H1 (cell line): ENCODE measurements around the gene ASB8. TPM values are rescaled to one million over a fixed set of nuclear protein-coding genes. Genes with fewer than 3 reads are reported as not detected.

Experiments
- CTCF ChIA-PET: fragments of 300-600 bp; sonication (Branson Sonifier 250); formaldehyde crosslinking; loops from one replicate; lab custom pipeline; 2021; ENCODE audit not compliant: partially characterized antibody; lab: Charles Lee
- POLR2A ChIA-PET: fragments of 300-600 bp; sonication (Branson Sonifier 250); formaldehyde crosslinking; loops from one replicate; lab custom pipeline; 2021; ENCODE audit warnings: inconsistent platforms; ENCODE audit not compliant: partially characterized antibody; lab: Charles Lee
- DNase-seq, 2 experiments: peaks; one replicate each; pipeline versions ENCODE4 v3.0.0 to v3.0.0-alpha.2; 2010 to 2022; ENCODE audit warnings: low spot score in 2 of 2, low read depth in 1 of 2, mixed read lengths in 1 of 2
- FAIRE-seq: peaks from 2 replicates; lab custom pipeline; 2011; peaks lifted over from hg19 to GRCh38; lab: Jason Lieb, UNC
- H2AFZ ChIP-seq: 2 replicates; pipeline ENCODE4 v1.8.1; 2012; ENCODE audit warnings: low read length, inconsistent platforms
- H2AK5ac ChIP-seq: 2 replicates; pipeline ENCODE4 v1.6.1; 2013; ENCODE audit warnings: low read depth, low read length
- H2BK120ac ChIP-seq: replicated peaks from 2 replicates; pipeline ENCODE3; 2013; ENCODE audit warnings: low read depth, low read length, inconsistent platforms
- H2BK12ac ChIP-seq: 2 replicates; pipeline ENCODE4 v1.6.1; 2013; ENCODE audit warnings: low read depth, low read length
- H2BK15ac ChIP-seq: 2 replicates; pipeline ENCODE4 v1.6.1; 2013; ENCODE audit warnings: low read length
- H2BK20ac ChIP-seq: 2 replicates; pipeline ENCODE4 v1.6.1; 2013; ENCODE audit warnings: low read length
- H2BK5ac ChIP-seq: 2 replicates; pipeline ENCODE4 v1.6.1; 2013; ENCODE audit warnings: low read depth, low read length
- H3K14ac ChIP-seq: 2 replicates; pipeline ENCODE4 v1.6.1; 2013; ENCODE audit warnings: inconsistent platforms; ENCODE audit not compliant: insufficient read length
- H3K18ac ChIP-seq: 2 replicates; pipeline ENCODE4 v1.6.1; 2013; ENCODE audit warnings: low read length; ENCODE audit errors: extremely low read depth
- H3K23ac ChIP-seq: 2 replicates; pipeline ENCODE4 v1.6.1; 2013; ENCODE audit warnings: inconsistent platforms; ENCODE audit not compliant: insufficient read length
- H3K23me2 ChIP-seq: 2 replicates; pipeline ENCODE4 v1.6.1; 2013; ENCODE audit warnings: low read depth, low read length
- H3K27ac ChIP-seq: 2 replicates; pipeline ENCODE4 v1.6.1; 2011; ENCODE audit warnings: low read depth, low read length, inconsistent platforms
- H3K27me3 ChIP-seq, 4 experiments: replicated peaks in 1 of 4; 1 replicate in 1 of 4; 2 replicates in 3 of 4; pipeline versions ENCODE4 v1.6.1 to v1.8.1; 2011 to 2013; ENCODE audit warnings: low read length in 3 of 4, mild to moderate bottlenecking in 3 of 4, inconsistent platforms in 2 of 4, mixed read lengths in 2 of 4, moderate library complexity in 1 of 4; ENCODE audit not compliant: control insufficient read depth in 3 of 4, insufficient read depth in 3 of 4; ENCODE audit errors: extremely low read depth in 1 of 4
- H3K36me3 ChIP-seq, 4 experiments: 2 replicates each; pipeline versions ENCODE4 v1.6.1 to v1.8.1; 2011 to 2013; ENCODE audit warnings: mild to moderate bottlenecking in 4 of 4, low read length in 3 of 4, moderate library complexity in 2 of 4, control low read depth in 1 of 4, inconsistent platforms in 1 of 4; ENCODE audit not compliant: insufficient read depth in 4 of 4, control insufficient read depth in 2 of 4
- H3K4ac ChIP-seq: replicated peaks from 2 replicates; pipeline ENCODE3; 2013; ENCODE audit warnings: low read length, low read depth, mixed read lengths, inconsistent platforms; ENCODE audit not compliant: insufficient read length
- H3K4me1 ChIP-seq, 4 experiments: replicated peaks in 1 of 4; 1 replicate in 1 of 4; 2 replicates in 3 of 4; pipeline versions ENCODE4 v1.6.1 to v1.8.1; 2011 to 2013; ENCODE audit warnings: low read length in 3 of 4, inconsistent platforms in 2 of 4, mixed read lengths in 1 of 4; ENCODE audit not compliant: insufficient read depth in 4 of 4, control insufficient read depth in 3 of 4
- H3K4me2 ChIP-seq, 2 experiments: 2 replicates each; pipeline versions ENCODE4 v1.6.1 to v1.8.1; 2011 to 2013; ENCODE audit warnings: low read depth in 2 of 2, low read length in 2 of 2, control low read depth in 1 of 2, inconsistent platforms in 1 of 2, mild to moderate bottlenecking in 1 of 2; ENCODE audit not compliant: insufficient read depth in 1 of 2
- H3K4me3 ChIP-seq, 4 experiments: fragments of 200-600, 300-600 bp in 1 of 4; sonication (generic), shearing (Covaris generic), sonication (Bioruptor Twin) in 1 of 4; 2 replicates each; pipeline versions ENCODE4 v1.5.1 to v1.8.1; 2011 to 2016; ENCODE audit warnings: low read length in 4 of 4, low read depth in 3 of 4, control low read depth in 2 of 4, inconsistent platforms in 2 of 4, mild to moderate bottlenecking in 2 of 4, mixed read lengths in 1 of 4, moderate library complexity in 1 of 4; ENCODE audit not compliant: insufficient read depth in 2 of 4; ENCODE audit errors: extremely low read depth in 1 of 4
- H3K56ac ChIP-seq: replicated peaks from 2 replicates; pipeline ENCODE3; 2013; ENCODE audit warnings: low read depth, mild to moderate bottlenecking, mixed read lengths, low read length, inconsistent platforms; ENCODE audit not compliant: insufficient read length
- H3K79me1 ChIP-seq: 2 replicates; pipeline ENCODE4 v1.6.1; 2013; ENCODE audit warnings: low read depth, low read length, control low read depth
- H3K79me2 ChIP-seq, 2 experiments: 2 replicates each; pipeline versions ENCODE4 v1.6.1 to v1.8.1; 2012 to 2013; ENCODE audit warnings: low read length in 2 of 2, mild to moderate bottlenecking in 2 of 2, inconsistent platforms in 1 of 2; ENCODE audit not compliant: insufficient read depth in 2 of 2, control insufficient read depth in 1 of 2
- H3K9ac ChIP-seq, 4 experiments: replicated peaks in 1 of 4; 1 replicate in 1 of 4; 2 replicates in 3 of 4; pipeline versions ENCODE4 v1.6.1 to v1.8.1; 2011 to 2013; ENCODE audit warnings: low read depth in 3 of 4, low read length in 3 of 4, control low read depth in 2 of 4, mild to moderate bottlenecking in 2 of 4, moderate library complexity in 2 of 4, inconsistent platforms in 1 of 4; ENCODE audit errors: extremely low read depth in 1 of 4
- H3K9me3 ChIP-seq, 2 experiments: 2 replicates each; pipeline versions ENCODE4 v1.6.1 to v1.8.1; 2012 to 2013; ENCODE audit warnings: mild to moderate bottlenecking in 2 of 2, moderate library complexity in 2 of 2, control low read depth in 1 of 2, inconsistent platforms in 1 of 2, low read depth in 1 of 2, low read length in 1 of 2, mixed read lengths in 1 of 2; ENCODE audit not compliant: insufficient read depth in 2 of 2
- H4K20me1 ChIP-seq, 2 experiments: replicated peaks in 1 of 2; 2 replicates each; pipeline versions ENCODE3 to v1.8.1; 2011 to 2013; ENCODE audit warnings: inconsistent platforms in 2 of 2, low read length in 2 of 2, mild to moderate bottlenecking in 1 of 2; ENCODE audit not compliant: insufficient read depth in 2 of 2, control insufficient read depth in 1 of 2
- H4K5ac ChIP-seq: 2 replicates; pipeline ENCODE4 v1.6.1; 2013; ENCODE audit warnings: low read length, low read depth, mixed read lengths, inconsistent platforms; ENCODE audit not compliant: insufficient read length
- H4K8ac ChIP-seq: 2 replicates; pipeline ENCODE4 v1.8.0; 2013; ENCODE audit warnings: mild to moderate bottlenecking, moderate library complexity, low read length, inconsistent platforms; ENCODE audit not compliant: insufficient read depth; ENCODE audit errors: extremely low read depth
- H4K91ac ChIP-seq: replicated peaks from 2 replicates; pipeline ENCODE3; 2013; ENCODE audit warnings: low read length, mixed read lengths, inconsistent platforms; ENCODE audit not compliant: insufficient read length
- ASH2L ChIP-seq: fragments of 200-600, 300-600 bp; sonication (generic); IDR thresholded peaks from one replicate; pipeline ENCODE4 v1.7.1; 2017; ENCODE audit warnings: low read length
- E2F6 ChIP-seq: IDR thresholded peaks from 2 replicates; pipeline ENCODE4 v1.6.1; 2012; ENCODE audit warnings: inconsistent platforms
- EGR1 ChIP-seq: IDR thresholded peaks from 2 replicates; pipeline ENCODE4 v1.6.1; 2011; ENCODE audit warnings: low read depth, low read length, borderline replicate concordance
- JUND ChIP-seq: IDR thresholded peaks from 2 replicates; pipeline ENCODE4 v1.6.1; 2011; ENCODE audit warnings: mild to moderate bottlenecking, improper control_type of control experiment, low read length
- MAFK ChIP-seq: IDR thresholded peaks from 2 replicates; pipeline ENCODE4 v1.6.1; 2012; ENCODE audit warnings: low read depth, mild to moderate bottlenecking, improper control_type of control experiment, low read length
- NANOG ChIP-seq: IDR thresholded peaks from 2 replicates; pipeline ENCODE4 v1.6.1; 2011; ENCODE audit warnings: low read length, low read depth, mild to moderate bottlenecking, inconsistent platforms; ENCODE audit not compliant: insufficient read depth, poor library complexity, severe bottlenecking
- POLR2A ChIP-seq, 2 experiments: IDR thresholded peaks; 1 replicate in 1 of 2; 2 replicates in 1 of 2; pipeline ENCODE4 v1.6.1; 2011; ENCODE audit warnings: low read depth in 2 of 2, low read length in 2 of 2, mild to moderate bottlenecking in 2 of 2; ENCODE audit errors: control extremely low read depth in 1 of 2
- RBBP5 ChIP-seq: IDR thresholded peaks from 2 replicates; pipeline ENCODE4 v1.7.1; 2012; ENCODE audit warnings: low read depth, mild to moderate bottlenecking, inconsistent platforms, low read length, moderate library complexity, borderline replicate concordance
- SIN3A ChIP-seq, 2 experiments: IDR thresholded peaks in 1 of 2; conservative IDR thresholded peaks in 1 of 2; 2 replicates each; pipeline ENCODE4 v1.6.1; 2011 to 2012; ENCODE audit warnings: low read length in 2 of 2, improper control_type of control experiment in 1 of 2, low read depth in 1 of 2, mild to moderate bottlenecking in 1 of 2
- SP1 ChIP-seq: IDR thresholded peaks from 2 replicates; pipeline ENCODE4 v1.6.1; 2011; ENCODE audit warnings: low read depth, low read length
- WGBS, 2 experiments: shearing (Covaris generic) in 1 of 2; methylation state at CpG; one replicate each; pipeline versions ENCODE4 v1.1.6 to v1.1.7; 2013 to 2015; ENCODE audit warnings: low lambda C conversion rate in 2 of 2, mixed read lengths in 2 of 2, inconsistent platforms in 1 of 2, low coverage in 1 of 2, missing lambda C conversion rate in 1 of 2; ENCODE audit not compliant: insufficient replicate concordance in 2 of 2, insufficient coverage in 1 of 2, insufficient read length in 1 of 2; ENCODE audit errors: extremely low coverage in 1 of 2, missing lambda C conversion rate in 1 of 2; 5-methylcytosine and 5-hydroxymethylcytosine counted together
- polyA plus RNA-seq, 7 experiments: library from polyadenylated mRNA; depleted of rRNA in 3 of 7; stranded (reverse) in 5 of 7; unstranded in 2 of 7; fragments of >200 nt in 5 of 7; fragments of 200-250 nt in 2 of 7; gene quantifications; 1 replicate in 5 of 7; 2 replicates in 1 of 7; 4 replicates in 1 of 7; pipeline versions ENCODE4 v1.2.1 to v1.2.3, GENCODE V29; 2011 to 2013; ENCODE audit warnings: missing spikeins in 2 of 7, mixed read lengths in 2 of 7
- total RNA-seq: library from RNA; stranded (reverse); fragmentation: NEBNext Ultra II Directional; extraction: Animal tissue kit (Norgen Biotek cat#: 25700); gene quantifications from 2 replicates; pipeline ENCODE4 v1.2.1, GENCODE V29; 2021

ASB8 gene
- total and polyA plus RNA-seq, 2 of the 8 experiments (the other 6 are each of a cell fraction or from before 2014, with no cell fraction given) = 3.8 to 8.3 TPM

- peaks cover 14% of the 10 kb centered on the region; the same call in 1 of the 2 replicates for H3K23me2 ChIP-seq
- ChIA-PET CTCF (interaction anchor here (0.6 to 6.5 kb wide), 10 partner anchors 13 to 433 kb away, joined by 3 to 63 read pairs (median 4); partner anchors contain the start of gene VDR), POLR2A (interaction anchor here (0.7 to 2.5 kb wide), 7 partner anchors 9 to 80 kb away, joined by 3 to 8 read pairs (median 5); partner anchors contain the start of genes ASB8 and SENP1)
- no peak for FAIRE-seq
- H3K79me1 ChIP-seq = no peaks in the 10 kb centered on the region
- H4K8ac ChIP-seq = no peak overlapping the region
- H2AK5ac ChIP-seq = 0 out of 2 replicates have a peak overlapping the region, but pooled peaks have one; percentile 10
- no peak overlapping the region for H2BK120ac ChIP-seq
- H3K9ac ChIP-seq = no peak overlapping the region
- H3K4me2 ChIP-seq = peak overlapping the region; percentile 94 to 97
- H3K4me1 ChIP-seq = peaks cover 6 to 20% (median 11%) of the 10 kb centered on the region in 4 experiments; a peak in 6 of 7 replicates
- no peak overlapping the region for H3K56ac ChIP-seq
- H2BK15ac ChIP-seq = peak overlapping the region; percentile 93; the same call in 1 of the 2 replicates
- no peaks in the 10 kb centered on the region for H3K79me2 ChIP-seq
- peak overlapping the region; percentile 21; the same call in 1 of the 2 replicates for H2BK12ac ChIP-seq
- no peak overlapping the region for H3K4ac ChIP-seq
- no peak overlapping the region for H4K91ac ChIP-seq
- peak in 1 of 2 experiments; percentile 63 for DNase-seq
- H3K27ac ChIP-seq = no peak overlapping the region
- no peak overlapping the region for H3K23ac ChIP-seq
- peak overlapping the region; percentile 35 to 80 (median 72); a peak in 7 of 8 replicates for H3K4me3 ChIP-seq
- 59% methylated on average over 10 of the region's 10 CpGs; no CpG with 5 or more reads in 1 of the 2 experiments for WGBS, 2 experiments
- H4K20me1 ChIP-seq = no peaks in the 10 kb centered on the region
- no peak overlapping the region; the same call in 1 of the 2 replicates for H2BK5ac ChIP-seq
- TF ChIP-seq RBBP5 = no peak
- no peak for TF ChIP-seq SIN3A (conservative IDR thresholded peaks at IDR 0.05 in 1 of 2, IDR thresholded peaks at IDR 0.05 in 1 of 2; ENCODE audit: low read depth in 1 of 2, low read length in 2 of 2)
- no peak for TF ChIP-seq ASH2L
- TF ChIP-seq SP1 = peak; percentile 16; the same call in 1 of the 2 replicates
- TF ChIP-seq POLR2A (IDR thresholded peaks at IDR 0.05; ENCODE audit: control extremely low read depth in 1 of 2, low read depth in 2 of 2, low read length in 2 of 2) = 0 out of 3 replicates have a peak, but pooled peaks of 1 of the 2 experiments have one; percentile 30
- no peak for TF ChIP-seq JUND
- TF ChIP-seq E2F6 = peak; percentile 28
- no peak for TF ChIP-seq NANOG
- TF ChIP-seq EGR1 = no peak
- no peak for TF ChIP-seq MAFK
- H3K18ac ChIP-seq = no peak overlapping the region
- no peaks in the 10 kb centered on the region; a peak in 1 of 4 replicates for H3K9me3 ChIP-seq
- no peak overlapping the region for H4K5ac ChIP-seq
- H3K36me3 ChIP-seq = no peaks in the 10 kb centered on the region
- no peak overlapping the region for H2AFZ ChIP-seq
- no peak overlapping the region for H3K14ac ChIP-seq
- no peak overlapping the region for H2BK20ac ChIP-seq
- H3K27me3 ChIP-seq = peaks cover 8 to 39% (median 25%) of the 10 kb centered on the region in 4 experiments
These were observed 28.0 kb upstream of the ASB8 start for GRCh38 chr12:48185181-48185919.
